ENCODE measurements around the gene SLAMF7. TPM values are rescaled to one million over a fixed set of nuclear protein-coding genes. Genes with fewer than 3 reads are reported as not detected.

The SLAMF7 gene
- total and polyA plus RNA-seq, 2 experiments from 2014 or later: 0.11 TPM; not detected in 1

- TF ChIP-seq CTCF (conservative IDR thresholded peaks at IDR 0.05; ENCODE audit: low read depth in 2 of 2): peak; percentile 63 to 89
These were observed 40.8 kb downstream of the SLAMF7 start (continued) for GRCh38 chr1:160779626-160780397.

GRCh38 chr1:160780398-160780755 is 41.3 kb downstream of the SLAMF7 start:
- H3K36me3 Mint-ChIP-seq (ENCODE audit: low read depth): peaks cover 7% of the 10 kb centered on the region; the same call in 2 of the 3 replicates
- H3K4me1 Mint-ChIP-seq: no peaks in the 10 kb centered on the region
- Histone ChIP-seq H3K27ac (ENCODE audit: low read depth) (no peak overlapping the region), H4K20me1 (replicated peaks; ENCODE audit: insufficient read depth) (no peaks in the 10 kb centered on the region), H3K4me2 (no peak overlapping the region), H3K36me3 (ENCODE audit: insufficient read depth) (peaks cover 3% of the 10 kb centered on the region; the same call in 1 of the 2 replicates), H2AFZ (no peak overlapping the region), H3K79me2 (replicated peaks; ENCODE audit: insufficient read depth) (no peaks in the 10 kb centered on the region), H3K4me3 (no peak overlapping the region), H3F3A (replicated peaks; ENCODE audit: low read depth) (no peaks in the 10 kb centered on the region), H3K9me2 (ENCODE audit: insufficient read depth) (peaks cover 2% of the 10 kb centered on the region; the same call in 1 of the 2 replicates), H3K4me1 (ENCODE audit: insufficient read depth) (0 out of 2 replicates have a peak, but pooled peaks cover 3% of the 10 kb centered on the region), H3K27me3 (ENCODE audit: insufficient read depth) (no peaks in the 10 kb centered on the region)
- peaks cover 7% of the 10 kb centered on the region for H3K27me3 Mint-ChIP-seq (ENCODE audit: insufficient read depth, low read depth, poor library complexity)
- ATAC-seq: no peak
- H3K27ac Mint-ChIP-seq: no peak overlapping the region
- peaks cover 23% of the 10 kb centered on the region for H3K9me3 Mint-ChIP-seq
- no peak for DNase-seq (ENCODE audit: low spot score)
- H3K4me3 Mint-ChIP-seq: no peak overlapping the region
- TF ChIP-seq EZH2phosphoT487 (IDR thresholded peaks at IDR 0.05; ENCODE audit: unreplicated experiment) (no peak), ZNF462 (CRISPR knock-in tag; IDR thresholded peaks at IDR 0.05) (no peak), NANOG (IDR thresholded peaks at IDR 0.05; ENCODE audit: borderline replicate concordance) (no peak), EZH2 (IDR thresholded peaks at IDR 0.05; ENCODE audit: low read depth, unreplicated experiment) (no peak), ETS1 (IDR thresholded peaks at IDR 0.05) (no peak), POLR2AphosphoS5 (IDR thresholded peaks at IDR 0.05; ENCODE audit: low read depth) (no peak), JUNB (IDR thresholded peaks at IDR 0.05; ENCODE audit: unreplicated experiment) (no peak), ZNF114 (CRISPR knock-in tag; IDR thresholded peaks at IDR 0.05) (no peak), CTCF (conservative IDR thresholded peaks at IDR 0.05; ENCODE audit: low read depth in 2 of 2) (no peak)
